CD4-positive, alpha-beta T cell (primary cell): Measurements from ENCODE around the gene GMNN. TPM values are rescaled to one million over a fixed set of nuclear protein-coding genes. Genes with fewer than 3 reads are reported as not detected.
A peak's percentile ranks its signal among the peaks of the same experiment; 100 is the strongest.

Experiments used
- ATAC-seq: fragments of 200-7000 bp; cut with Tn5 transposase; one replicate; pipeline ENCODE4 v1.10.0; 2022; ENCODE audit warnings: mild to moderate bottlenecking; ENCODE audit not compliant: poor library complexity
- CTCF ChIA-PET: fragments of 350-600 bp; sonication (Branson Sonifier 250); formaldehyde crosslinking; loops from one replicate; lab custom pipeline; 2021; ENCODE audit warnings: antibody characterized with exemption, inconsistent platforms; lab: Charles Lee
- POLR2A ChIA-PET: fragments of 350-600 bp; sonication (Branson Sonifier 250); formaldehyde crosslinking; loops from one replicate; lab custom pipeline; 2021; ENCODE audit warnings: antibody characterized with exemption, inconsistent platforms; lab: Charles Lee
- DNase-seq, 14 experiments: peaks; one replicate each; pipeline ENCODE4 v3.0.0-alpha.2; 2013 to 2020; ENCODE audit warnings: mixed read lengths in 2 of 14
- H3K27ac ChIP-seq, 2 donors: one replicate each; pipeline versions ENCODE4 v1.5.1 to v1.7.0; 2013; ENCODE audit warnings: low read length in 2 of 2, low read depth in 1 of 2, mild to moderate bottlenecking in 1 of 2
- H3K27me3 ChIP-seq, 2 experiments: 1 replicate in 1 of 2; 2 replicates in 1 of 2; pipeline versions ENCODE4 v1.6.1 to v1.7.0; 2013; ENCODE audit warnings: low read length in 2 of 2, control low read depth in 1 of 2, mild to moderate bottlenecking in 1 of 2, moderate library complexity in 1 of 2; ENCODE audit not compliant: insufficient read depth in 2 of 2, control insufficient read depth in 1 of 2
- H3K36me3 ChIP-seq: one replicate; pipeline ENCODE4 v1.6.1; 2013; ENCODE audit warnings: low read length, control low read depth; ENCODE audit not compliant: insufficient read depth
- H3K4me1 ChIP-seq: one replicate; pipeline ENCODE4 v1.6.1; 2013; ENCODE audit warnings: low read length, control low read depth; ENCODE audit not compliant: insufficient read depth
- H3K4me3 ChIP-seq: one replicate; pipeline ENCODE4 v1.5.1; 2013; ENCODE audit warnings: mild to moderate bottlenecking, low read length, moderate library complexity
- H3K9me3 ChIP-seq, 2 experiments: 1 replicate in 1 of 2; 2 replicates in 1 of 2; pipeline versions ENCODE4 v1.6.1 to v1.7.0; 2013; ENCODE audit warnings: low read length in 2 of 2, mild to moderate bottlenecking in 2 of 2, control low read depth in 1 of 2, moderate library complexity in 1 of 2; ENCODE audit not compliant: control insufficient read depth in 1 of 2, insufficient read depth in 1 of 2
- H3K27ac Mint-ChIP-seq: one replicate; pipeline ENCODE4 v1.8.0; 2020; ENCODE audit warnings: mixed read lengths
- H3K27me3 Mint-ChIP-seq: one replicate; pipeline ENCODE4 v1.8.0; 2021; ENCODE audit warnings: mixed read lengths
- H3K36me3 Mint-ChIP-seq: one replicate; pipeline ENCODE4 v1.8.0; 2021; ENCODE audit warnings: low read depth, mixed read lengths
- H3K4me1 Mint-ChIP-seq: one replicate; pipeline ENCODE4 v1.8.0; 2021; ENCODE audit warnings: low read depth, mixed read lengths
- H3K4me3 Mint-ChIP-seq: one replicate; pipeline ENCODE4 v1.8.0; 2020; ENCODE audit warnings: mild to moderate bottlenecking, mixed read lengths
- H3K9me3 Mint-ChIP-seq: one replicate; pipeline ENCODE4 v1.8.0; 2020; ENCODE audit warnings: mixed read lengths
- intact Hi-C, 2 experiments: fragments of 100-400 bp; cut with DNase I in 1 of 2; cut with micrococcal nuclease in 1 of 2; formaldehyde crosslinking; loops; one replicate each; pipeline versions ENCODE4 v1.15.1 to v1.9.0; 2023 to 2025; cut with DNase I, micrococcal nuclease
- total RNA-seq, 174 experiments: library from RNA in 2 of 174; stranded (reverse) in 2 of 174; gene quantifications; one replicate each; pipeline ENCODE4 v1.2.3 and lab custom pipeline; 2021 to 2026
- TF ChIP-seq, protein P1 (sequence below): fragments of 200-600 bp; IDR thresholded peaks from one replicate; pipeline ENCODE4 v1.8.0; 2022; ENCODE audit warnings: antibody characterized with exemption, mild to moderate bottlenecking

Gene GMNN
- total RNA-seq, 2 experiments from 2014 or later, result 10.1 to 10.5 TPM

DNA sequence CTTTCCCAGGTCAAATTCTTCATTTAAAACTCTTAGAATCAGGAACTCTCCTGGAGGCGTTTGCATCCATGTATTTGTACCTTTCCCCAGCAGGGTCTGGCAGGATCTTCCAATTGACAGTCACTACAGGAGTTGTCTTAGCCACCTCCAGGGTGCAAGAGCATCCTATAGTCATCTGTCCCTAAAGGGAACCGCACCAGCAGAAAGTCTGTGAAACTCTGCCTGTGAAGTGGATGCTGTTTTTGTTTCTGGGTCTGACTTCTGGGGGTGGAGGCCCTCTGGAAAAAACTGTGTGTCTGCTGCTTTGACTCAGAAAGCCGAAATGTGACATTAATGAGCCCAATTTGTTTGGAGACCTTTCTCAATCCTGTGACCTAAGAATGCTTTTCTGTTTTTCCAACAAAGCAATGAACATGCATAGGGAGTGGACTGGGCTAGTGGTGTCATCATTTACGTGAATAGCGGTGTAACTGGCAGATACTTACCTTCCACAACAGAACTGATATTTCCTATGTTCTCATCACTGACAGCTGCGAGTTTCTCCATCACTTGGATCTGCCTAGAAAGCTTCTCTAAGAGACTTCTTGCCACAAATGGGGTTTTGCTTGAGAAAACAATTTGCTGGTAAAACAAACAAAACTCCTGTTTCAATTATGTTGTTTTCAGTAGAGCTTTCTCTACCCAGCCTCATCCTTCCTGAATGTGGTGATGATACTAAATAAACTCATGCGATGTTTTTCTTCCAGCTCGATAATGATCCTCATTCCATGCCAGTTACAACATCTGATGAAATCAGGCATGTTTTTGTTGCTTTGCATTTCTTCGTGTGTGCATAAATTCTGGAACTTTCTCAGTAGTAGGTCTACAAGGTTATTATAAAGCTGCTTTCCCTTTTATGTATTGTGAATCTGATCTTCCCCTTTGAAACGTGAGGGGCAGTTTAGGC, 57.3 kb downstream of the GMNN start:
- POLR2A ChIA-PET, result interaction anchor here (1.0 to 1.2 kb wide), 3 partner anchors 10 to 186 kb away, joined by 3 to 6 read pairs (median 4); no protein-coding TSS in a partner anchor
- CTCF ChIA-PET, result no interaction called here
- Histone ChIP-seq H3K27me3 (no peaks in the 10 kb centered on the region), H3K9me3 (no peaks in the 10 kb centered on the region), H3K4me3 (no peak overlapping the region), H3K36me3 (peaks cover 97% of the 10 kb centered on the region), H3K4me1 (peaks cover 15% of the 10 kb centered on the region), H3K27ac (peak overlapping the region in 1 of 2 donors; percentile 14)
- peaks cover 99% of the 10 kb centered on the region for H3K36me3 Mint-ChIP-seq
- no peak overlapping the region for H3K4me3 Mint-ChIP-seq
- TF ChIP-seq, protein P1, sequence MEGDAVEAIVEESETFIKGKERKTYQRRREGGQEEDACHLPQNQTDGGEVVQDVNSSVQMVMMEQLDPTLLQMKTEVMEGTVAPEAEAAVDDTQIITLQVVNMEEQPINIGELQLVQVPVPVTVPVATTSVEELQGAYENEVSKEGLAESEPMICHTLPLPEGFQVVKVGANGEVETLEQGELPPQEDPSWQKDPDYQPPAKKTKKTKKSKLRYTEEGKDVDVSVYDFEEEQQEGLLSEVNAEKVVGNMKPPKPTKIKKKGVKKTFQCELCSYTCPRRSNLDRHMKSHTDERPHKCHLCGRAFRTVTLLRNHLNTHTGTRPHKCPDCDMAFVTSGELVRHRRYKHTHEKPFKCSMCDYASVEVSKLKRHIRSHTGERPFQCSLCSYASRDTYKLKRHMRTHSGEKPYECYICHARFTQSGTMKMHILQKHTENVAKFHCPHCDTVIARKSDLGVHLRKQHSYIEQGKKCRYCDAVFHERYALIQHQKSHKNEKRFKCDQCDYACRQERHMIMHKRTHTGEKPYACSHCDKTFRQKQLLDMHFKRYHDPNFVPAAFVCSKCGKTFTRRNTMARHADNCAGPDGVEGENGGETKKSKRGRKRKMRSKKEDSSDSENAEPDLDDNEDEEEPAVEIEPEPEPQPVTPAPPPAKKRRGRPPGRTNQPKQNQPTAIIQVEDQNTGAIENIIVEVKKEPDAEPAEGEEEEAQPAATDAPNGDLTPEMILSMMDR, result no peak
- DNase-seq (no peak), ATAC-seq (no peak)
- H3K9me3 Mint-ChIP-seq, result no peaks in the 10 kb centered on the region
- H3K27ac Mint-ChIP-seq, result peak overlapping the region; percentile 90
- intact Hi-C loops, result no loop called here
- peaks cover 50% of the 10 kb centered on the region for H3K4me1 Mint-ChIP-seq
- no peaks in the 10 kb centered on the region for H3K27me3 Mint-ChIP-seq

DNA sequence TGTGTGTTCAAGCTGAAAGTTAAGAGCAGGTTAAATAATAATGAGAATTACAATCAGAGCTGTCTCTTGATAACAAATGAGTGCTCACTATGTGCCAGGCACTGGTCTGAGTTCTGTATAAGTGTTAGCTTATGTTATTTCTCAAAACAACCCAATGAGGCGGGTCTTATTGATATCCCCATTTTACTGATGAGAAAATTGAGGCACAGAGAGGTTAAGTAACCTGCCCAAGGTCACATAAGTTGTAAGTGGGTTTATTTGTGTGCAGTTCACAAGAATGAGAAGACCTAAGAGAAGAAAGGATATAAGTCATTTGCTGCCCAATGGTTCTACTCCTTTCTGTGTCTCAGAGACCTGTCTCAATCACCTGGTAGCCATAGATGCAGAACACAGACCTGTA, 58.1 kb downstream of the GMNN start:
- ChIA-PET CTCF (no interaction called here), POLR2A (interaction anchor here (1.0 to 1.2 kb wide), 3 partner anchors 10 to 185 kb away, joined by 3 to 6 read pairs (median 4); no protein-coding TSS in a partner anchor)
- Mint-ChIP-seq H3K9me3 (no peaks in the 10 kb centered on the region), H3K36me3 (peaks cover 96% of the 10 kb centered on the region), H3K4me1 (peaks cover 45% of the 10 kb centered on the region), H3K27ac (peak overlapping the region; percentile 90), H3K4me3 (no peak overlapping the region), H3K27me3 (no peaks in the 10 kb centered on the region)
- no peak overlapping the region for H3K27ac ChIP-seq
- ATAC-seq (no peak), DNase-seq (no peak)
- H3K4me1 ChIP-seq, result peaks cover 11% of the 10 kb centered on the region
- TF ChIP-seq, protein P1, result no peak
- intact Hi-C loops, result no loop called here
- H3K9me3 ChIP-seq, result no peaks in the 10 kb centered on the region
- no peaks in the 10 kb centered on the region for H3K27me3 ChIP-seq
- no peak overlapping the region for H3K4me3 ChIP-seq
- peaks cover 97% of the 10 kb centered on the region for H3K36me3 ChIP-seq

DNA sequence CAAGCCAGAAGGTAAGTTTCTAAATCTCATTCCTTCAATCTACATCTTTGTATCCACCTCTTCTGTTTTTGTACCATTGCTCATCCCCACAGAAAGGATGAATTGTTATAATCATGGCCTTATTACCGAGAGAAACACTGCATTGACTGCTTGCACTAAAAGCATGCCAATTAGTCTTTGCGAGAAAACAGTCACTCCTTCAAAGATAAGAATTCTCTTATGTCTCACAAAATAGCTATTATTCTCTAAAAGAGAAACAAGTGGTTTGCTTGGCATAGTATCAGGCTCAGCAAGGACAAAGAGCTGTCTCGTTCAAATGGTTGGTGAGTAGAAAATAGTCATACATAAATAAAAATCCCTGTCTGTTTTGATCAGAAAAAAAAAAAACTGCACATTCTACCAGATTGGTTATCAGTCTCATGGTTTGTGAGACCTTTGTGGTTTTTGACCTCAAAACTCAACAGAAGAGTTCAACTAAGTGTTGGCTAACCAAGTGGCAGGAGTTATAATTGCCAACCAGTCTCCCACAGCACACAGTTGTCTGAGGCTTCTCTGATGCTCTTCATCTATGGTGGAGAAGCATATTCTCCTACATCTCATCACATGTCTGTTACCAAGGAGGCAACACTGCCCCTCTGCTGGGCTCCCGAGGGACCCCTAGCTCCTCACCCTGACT, 59.1 kb downstream of the GMNN start:
- no peaks in the 10 kb centered on the region for H3K27me3 Mint-ChIP-seq
- peaks cover 7% of the 10 kb centered on the region for H3K4me1 ChIP-seq
- no peaks in the 10 kb centered on the region for H3K27me3 ChIP-seq
- H3K4me3 Mint-ChIP-seq, result no peak overlapping the region
- H3K4me1 Mint-ChIP-seq, result peaks cover 50% of the 10 kb centered on the region
- ChIA-PET POLR2A (interaction anchor here (0.6 to 1.3 kb wide), 7 partner anchors 9 to 191 kb away, joined by 3 read pairs; partner anchors contain the start of gene GMNN), CTCF (interaction anchor here (1.8 to 2.2 kb wide), 3 partner anchors 22 to 237 kb away, joined by 4 to 7 read pairs (median 5); no protein-coding TSS in a partner anchor)
- no peak for ATAC-seq
- H3K27ac ChIP-seq, result peak overlapping the region; percentile 35 to 36
- peaks cover 96% of the 10 kb centered on the region for H3K36me3 ChIP-seq
- TF ChIP-seq, protein P1, result no peak
- H3K27ac Mint-ChIP-seq, result peak overlapping the region; percentile 90
- intact Hi-C loops, result no loop called here
- H3K4me3 ChIP-seq, result no peak overlapping the region
- H3K9me3 ChIP-seq, result no peaks in the 10 kb centered on the region
- no peak for DNase-seq
- no peaks in the 10 kb centered on the region for H3K9me3 Mint-ChIP-seq
- H3K36me3 Mint-ChIP-seq, result peaks cover 96% of the 10 kb centered on the region

Other genes starting within 250 kb of the GMNN start
- not detected for gene KIAA0319, start 128.7 kb upstream of the GMNN start, total RNA-seq
- 10 to 100 TPM; 63.9 to 64.6 TPM for gene TDP2, start 108.0 kb upstream of the GMNN start, total RNA-seq
- 1 to 10 TPM; 1.5 TPM for gene ACOT13, start 107.9 kb upstream of the GMNN start, total RNA-seq
- gene C6orf62, start 55.8 kb upstream of the GMNN start, total RNA-seq, result 100 to 1,000 TPM; 108 to 111 TPM
- not detected for gene ARMH2, start 24.0 kb downstream of the GMNN start, total RNA-seq
- 100 to 1,000 TPM; 123 to 129 TPM for gene RIPOR2, start 161.0 kb downstream of the GMNN start, total RNA-seq